ENCODE data around the gene PARM1.

- TF ChIP-seq, protein P1, sequence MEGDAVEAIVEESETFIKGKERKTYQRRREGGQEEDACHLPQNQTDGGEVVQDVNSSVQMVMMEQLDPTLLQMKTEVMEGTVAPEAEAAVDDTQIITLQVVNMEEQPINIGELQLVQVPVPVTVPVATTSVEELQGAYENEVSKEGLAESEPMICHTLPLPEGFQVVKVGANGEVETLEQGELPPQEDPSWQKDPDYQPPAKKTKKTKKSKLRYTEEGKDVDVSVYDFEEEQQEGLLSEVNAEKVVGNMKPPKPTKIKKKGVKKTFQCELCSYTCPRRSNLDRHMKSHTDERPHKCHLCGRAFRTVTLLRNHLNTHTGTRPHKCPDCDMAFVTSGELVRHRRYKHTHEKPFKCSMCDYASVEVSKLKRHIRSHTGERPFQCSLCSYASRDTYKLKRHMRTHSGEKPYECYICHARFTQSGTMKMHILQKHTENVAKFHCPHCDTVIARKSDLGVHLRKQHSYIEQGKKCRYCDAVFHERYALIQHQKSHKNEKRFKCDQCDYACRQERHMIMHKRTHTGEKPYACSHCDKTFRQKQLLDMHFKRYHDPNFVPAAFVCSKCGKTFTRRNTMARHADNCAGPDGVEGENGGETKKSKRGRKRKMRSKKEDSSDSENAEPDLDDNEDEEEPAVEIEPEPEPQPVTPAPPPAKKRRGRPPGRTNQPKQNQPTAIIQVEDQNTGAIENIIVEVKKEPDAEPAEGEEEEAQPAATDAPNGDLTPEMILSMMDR (conservative IDR thresholded peaks at IDR 0.05 in 1 of 2, IDR thresholded peaks at IDR 0.05 in 1 of 2; ENCODE audit: low read depth in 1 of 2, low read length in 2 of 2): no peak
- no peak for TF ChIP-seq EZH2 (IDR thresholded peaks at IDR 0.05; ENCODE audit: low read length, missing control alignments)
Observed at GRCh38 chr4:74941123-74941522, 8.2 kb downstream of the PARM1 start.
